GM20431 (cell line): ENCODE results near the gene GNG8.

Source experiments
- in situ Hi-C: fragments of 300-500 bp; cut with MseI, MboI; formaldehyde crosslinking; loops from one replicate; pipeline ENCODE4 v1.15.0; 2020; ENCODE audit warnings: low sequenced_read_pairs; ENCODE audit not compliant: unreplicated experiment

Gene GNG8

DNA sequence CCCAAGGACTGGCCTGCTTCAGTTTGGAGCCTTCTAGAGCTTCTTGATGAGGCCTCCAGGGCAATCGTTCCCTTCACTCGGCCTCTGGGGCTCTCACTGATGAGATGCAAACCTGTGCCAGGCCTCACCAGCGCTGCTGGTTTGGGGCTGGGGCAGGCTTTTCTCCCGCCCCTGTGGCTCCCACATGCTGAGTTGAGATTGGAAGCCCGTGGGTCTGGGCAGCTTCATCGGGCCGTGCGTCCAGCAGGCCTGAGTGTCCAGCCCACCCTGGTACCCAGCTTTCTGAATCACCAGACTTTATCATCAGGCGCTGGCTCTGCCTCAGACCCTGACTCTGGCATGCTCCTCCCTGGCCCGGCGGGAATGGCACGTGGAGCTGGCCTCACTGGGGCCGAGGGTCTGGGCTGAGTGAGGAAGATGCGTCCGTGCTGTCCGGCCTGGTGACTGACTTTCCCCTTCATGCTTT is 30.6 kb downstream of the GNG8 start:
- in situ Hi-C loops, result no loop called here

DNA sequence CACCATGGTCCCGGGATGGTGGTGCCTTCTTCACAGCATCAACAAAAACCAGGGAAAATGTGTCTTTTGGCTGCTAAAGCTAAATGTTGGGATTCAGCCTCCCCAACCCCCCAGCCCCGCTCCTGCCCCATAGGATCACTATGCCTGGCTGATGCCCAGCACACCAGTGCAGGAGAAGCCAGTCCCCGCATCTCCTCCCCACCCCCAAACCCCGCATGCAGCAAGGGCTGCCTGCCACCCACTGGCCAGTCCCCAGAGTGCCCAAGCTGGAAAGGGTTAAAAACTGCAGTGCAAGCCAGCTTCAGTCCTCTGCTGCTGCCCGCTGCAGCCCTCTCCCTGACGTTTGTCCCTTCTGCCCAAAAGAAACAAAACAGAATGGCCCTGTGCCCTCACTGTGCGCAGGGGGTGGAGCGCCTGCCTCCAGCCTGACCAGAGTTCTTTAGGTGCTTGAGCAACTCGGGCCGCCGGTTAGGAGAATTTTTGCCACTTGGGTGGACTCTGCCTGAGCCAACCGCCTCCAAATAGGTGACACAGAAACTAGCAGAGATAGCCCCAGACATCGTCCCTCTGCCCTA is 31.1 kb downstream of the GNG8 start:
- in situ Hi-C loops, result no loop called here

DNA sequence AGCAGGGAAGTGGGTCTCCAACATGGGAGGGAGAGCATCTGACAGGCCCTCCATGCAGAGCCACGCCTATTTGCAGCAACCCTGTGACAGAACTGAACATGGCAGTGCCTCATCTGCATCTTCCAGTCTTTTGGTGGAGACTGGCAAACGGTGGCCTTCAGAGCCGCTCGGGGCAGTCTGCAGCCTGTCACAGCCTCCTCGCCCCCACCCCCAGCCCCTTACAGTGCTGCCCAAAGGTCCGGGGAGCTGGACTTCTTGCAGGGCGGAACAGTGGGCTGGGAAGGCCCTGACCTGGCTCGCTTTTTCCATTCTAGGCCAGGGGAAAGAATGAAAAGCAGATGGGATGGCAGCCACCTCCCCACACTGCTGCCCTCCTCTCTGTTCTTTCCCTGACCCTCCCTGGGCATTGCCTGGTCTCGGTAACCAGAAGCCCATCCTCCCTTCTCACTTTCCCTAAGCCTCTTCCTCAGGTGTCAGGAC is 32.2 kb downstream of the GNG8 start:
- in situ Hi-C loops, result no loop called here

DNA sequence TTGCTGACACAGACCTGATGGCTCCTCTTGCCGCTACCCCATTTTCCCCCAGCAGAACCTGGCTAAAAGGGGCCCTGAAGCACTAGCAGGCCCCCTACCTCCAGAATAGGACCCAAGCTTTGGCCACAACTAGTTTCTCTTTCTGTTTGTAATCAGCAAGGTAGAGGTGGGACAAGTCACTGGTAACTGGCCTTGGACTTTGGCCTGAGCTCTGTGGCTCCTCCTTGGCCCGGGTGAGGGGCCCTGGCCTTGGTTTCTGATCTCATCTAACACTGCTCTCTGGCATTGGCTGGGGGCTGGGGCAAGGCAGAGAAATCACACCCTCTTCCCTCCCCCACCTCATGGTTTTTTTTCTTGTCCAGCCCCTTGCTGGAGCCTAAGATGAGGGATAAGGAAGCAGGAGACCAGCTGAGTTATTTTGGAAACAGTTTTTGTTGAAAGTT is 32.8 kb downstream of the GNG8 start:
- in situ Hi-C loops, result no loop called here

DNA sequence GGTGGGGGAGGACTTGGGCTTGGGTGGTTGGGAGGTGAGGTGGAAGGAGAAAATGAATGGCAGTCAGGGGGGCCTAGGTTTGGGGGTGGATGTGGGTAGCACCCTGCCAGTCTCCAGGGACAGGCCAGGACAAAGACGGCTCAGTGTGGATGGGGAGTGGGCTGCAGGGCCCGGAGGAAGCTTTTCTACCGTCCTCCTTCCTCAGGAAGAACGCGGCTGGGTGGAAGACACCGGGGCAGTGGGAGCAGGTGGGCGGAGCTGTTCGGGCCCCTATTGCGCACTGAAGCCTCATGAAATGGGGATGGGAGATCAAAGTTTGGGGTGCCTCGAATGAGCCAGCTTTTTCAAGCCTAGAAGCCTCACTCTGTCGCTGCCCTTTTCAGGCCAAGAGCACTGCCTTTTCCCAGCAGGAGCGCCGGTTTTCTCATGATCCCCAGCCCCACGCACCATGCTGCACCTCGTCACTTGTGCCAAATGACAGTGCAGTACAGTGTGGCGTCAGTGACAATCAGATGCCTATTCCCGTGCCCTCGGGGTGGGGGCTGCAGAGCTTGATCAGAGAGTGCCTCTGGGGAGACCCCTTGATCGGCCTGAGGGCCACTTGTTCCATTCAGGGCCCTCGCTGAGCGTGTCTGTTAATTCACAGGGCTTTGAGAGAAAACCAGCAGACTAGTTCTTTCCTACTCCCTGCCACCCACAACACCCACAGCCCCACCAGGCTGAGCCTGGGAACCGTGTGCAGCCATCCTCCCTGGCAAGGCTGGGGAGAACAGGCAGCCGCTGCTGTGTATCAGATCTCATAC is 33.4 kb downstream of the GNG8 start:
- in situ Hi-C loops, result no loop called here

DNA sequence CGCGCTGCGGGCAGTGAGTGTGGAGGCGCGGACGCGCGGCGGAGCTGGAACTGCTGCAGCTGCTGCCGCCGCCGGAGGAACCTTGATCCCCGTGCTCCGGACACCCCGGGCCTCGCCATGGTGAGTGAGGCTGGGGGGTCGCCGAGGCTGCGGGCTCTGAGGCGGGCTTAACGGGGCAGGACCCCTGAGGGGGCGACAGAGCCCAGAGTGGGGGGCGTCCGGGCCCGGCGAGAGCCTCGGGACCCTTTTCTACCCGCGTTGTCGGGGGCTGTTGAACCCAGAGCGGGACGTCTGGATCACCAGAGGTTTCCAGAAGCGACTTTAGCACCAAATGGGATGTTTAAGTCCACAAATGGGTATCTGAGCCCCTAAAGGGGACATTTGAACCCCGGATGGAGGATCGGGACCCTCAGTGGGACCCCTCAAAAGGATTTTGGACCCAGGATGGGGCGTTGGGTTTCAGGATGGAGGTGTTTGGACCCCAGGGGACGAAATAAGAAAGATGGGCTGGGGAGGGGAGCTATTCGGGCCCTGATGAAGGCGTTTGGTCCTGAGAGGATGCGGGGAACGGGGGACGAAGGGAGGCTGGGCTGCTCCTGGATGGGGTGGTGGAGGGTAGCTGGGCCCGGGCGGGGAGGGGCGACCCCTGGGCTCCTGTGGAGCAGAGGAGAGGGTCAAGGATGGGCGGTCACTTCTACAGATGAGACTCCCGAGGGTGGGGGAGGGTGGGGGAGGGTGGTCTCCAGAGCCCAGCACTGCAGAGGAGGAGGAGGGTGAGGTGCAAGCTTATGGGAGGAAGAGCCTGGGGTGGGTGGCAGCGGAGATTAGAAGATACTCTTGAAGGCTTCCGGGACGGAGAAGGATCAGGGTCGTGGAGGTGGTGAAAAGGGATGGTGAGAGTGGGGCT is 34.4 kb downstream of the GNG8 start, which contains the start of gene CALM3:
Gene CALM3, plus strand, starts transcription at position 13 of the 907 bp plus-strand sequence. Its CDS starts 105 bp downstream, at position 118.
- in situ Hi-C loops, result no loop called here

DNA sequence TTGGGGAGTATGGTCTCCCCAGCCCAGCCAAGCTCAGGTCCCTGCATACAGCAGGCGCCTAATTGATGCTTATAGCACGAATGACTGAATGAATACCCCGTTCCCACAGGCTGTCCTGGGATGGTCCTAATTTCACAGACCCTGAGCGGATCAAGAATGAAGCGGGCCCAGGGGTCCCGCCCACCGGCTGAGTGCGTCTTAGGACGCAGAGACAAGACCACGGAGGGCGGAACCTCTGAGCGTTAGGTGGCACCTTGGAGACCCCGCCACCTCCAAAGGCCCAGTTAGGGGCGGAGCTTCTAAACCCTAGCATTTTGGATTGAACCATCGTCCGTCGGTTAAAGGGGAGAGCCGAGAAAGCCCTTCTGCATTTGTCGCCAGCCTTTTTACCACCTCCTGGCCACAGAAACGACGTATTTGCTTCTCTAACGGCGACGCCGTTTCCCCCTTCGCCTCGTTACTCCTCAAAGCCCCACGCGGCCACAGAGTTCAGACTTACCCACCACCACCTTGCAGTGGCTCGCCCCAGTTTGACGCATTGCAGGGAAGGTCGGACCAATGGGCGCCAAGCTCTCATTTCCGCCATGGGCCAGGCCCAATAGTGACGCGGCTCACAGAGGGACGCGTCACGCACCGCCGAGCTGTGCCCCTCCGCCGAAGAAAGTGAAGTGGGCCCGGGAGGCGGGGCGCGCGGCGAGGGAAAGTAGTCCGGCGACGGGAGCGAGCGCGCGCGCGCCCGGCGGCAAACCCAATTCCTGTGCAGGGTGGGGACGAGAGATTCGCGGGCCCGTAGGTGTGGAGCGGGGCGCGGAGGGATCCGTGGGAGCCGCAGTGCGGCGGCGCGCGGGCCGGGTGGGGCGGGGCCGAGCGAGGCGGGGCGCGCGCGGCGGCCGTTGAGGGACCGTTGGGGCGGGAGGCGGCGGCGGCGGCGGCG is 35.4 kb downstream of the GNG8 start:
- in situ Hi-C loops, result no loop called here

DNA sequence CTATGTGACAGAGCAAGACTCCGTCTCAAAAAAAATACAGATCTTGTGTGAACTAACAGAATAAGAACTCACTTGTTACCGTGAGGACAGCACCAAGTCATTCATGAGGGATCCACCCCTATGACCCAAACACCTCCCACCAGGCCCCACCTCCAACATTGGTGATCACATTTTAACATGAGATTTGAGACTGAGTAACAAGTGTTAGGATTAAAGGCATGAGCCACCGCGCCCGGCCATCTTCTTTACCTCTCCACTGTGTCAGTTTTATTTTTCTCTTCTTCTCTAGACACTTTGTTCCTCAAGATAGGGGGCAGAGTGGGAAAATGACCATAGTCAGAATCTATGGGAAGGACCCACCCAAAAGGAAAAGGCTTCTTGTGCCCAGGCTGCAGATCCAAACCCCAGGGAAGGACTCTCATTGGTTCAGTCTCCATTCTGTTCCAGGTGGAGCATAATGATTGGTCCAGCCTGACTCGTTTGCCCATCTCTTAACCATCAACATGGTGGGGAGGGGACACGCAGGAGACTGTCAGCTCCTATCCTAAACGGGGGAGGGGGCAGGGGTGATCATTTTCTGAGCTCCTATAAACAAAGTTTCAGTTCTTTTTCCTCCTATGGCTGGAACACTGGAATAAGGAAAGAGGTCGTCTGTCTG is 36.2 kb downstream of the GNG8 start:
- in situ Hi-C loops, result no loop called here

DNA sequence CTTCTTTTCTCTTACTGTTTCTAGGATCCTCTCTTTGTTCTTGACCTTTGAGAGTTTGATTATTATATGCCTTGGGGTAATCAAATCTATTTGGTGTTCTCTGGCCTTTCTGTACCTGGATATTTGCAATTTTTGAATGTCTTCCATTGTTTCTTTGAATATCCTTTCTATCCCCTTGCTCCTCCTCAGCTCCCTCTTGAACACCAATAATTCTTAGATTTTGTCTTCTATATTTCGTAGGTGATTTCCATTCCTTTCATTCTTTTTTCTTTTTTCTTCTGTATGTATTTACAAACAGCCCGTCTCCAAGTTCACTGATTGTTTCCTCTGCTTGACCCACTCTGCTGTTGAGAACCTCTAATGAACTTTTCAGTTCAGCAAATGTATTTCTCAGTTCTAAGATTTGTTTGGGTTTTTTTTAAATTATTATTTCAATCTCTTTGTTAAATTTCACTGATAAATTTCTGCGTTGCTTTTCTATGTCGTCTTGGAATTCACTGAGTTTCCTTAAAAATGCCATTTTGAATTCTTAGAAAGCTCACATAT is 37.6 kb downstream of the GNG8 start:
- in situ Hi-C loops, result no loop called here

DNA sequence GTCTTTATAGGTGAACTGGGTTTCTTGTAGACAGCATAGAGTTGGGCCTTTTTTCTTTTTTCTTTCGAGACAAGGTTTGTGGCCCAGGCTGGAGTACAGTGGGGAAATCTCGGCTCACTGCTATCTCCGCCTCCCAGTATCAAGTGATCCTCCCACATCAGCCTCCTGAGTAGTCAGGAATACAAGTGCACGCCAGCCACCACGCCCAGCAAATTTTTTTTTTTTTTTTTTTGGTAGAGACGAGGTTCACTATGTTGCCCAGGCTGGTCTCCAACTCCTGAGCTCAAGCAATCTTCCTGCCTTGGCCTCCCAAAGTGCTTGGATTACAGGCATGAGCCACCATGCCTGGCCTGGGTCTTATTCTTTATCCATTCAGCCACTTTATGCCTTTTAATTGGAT is 40.0 kb downstream of the GNG8 start:
- in situ Hi-C loops, result no loop called here

DNA sequence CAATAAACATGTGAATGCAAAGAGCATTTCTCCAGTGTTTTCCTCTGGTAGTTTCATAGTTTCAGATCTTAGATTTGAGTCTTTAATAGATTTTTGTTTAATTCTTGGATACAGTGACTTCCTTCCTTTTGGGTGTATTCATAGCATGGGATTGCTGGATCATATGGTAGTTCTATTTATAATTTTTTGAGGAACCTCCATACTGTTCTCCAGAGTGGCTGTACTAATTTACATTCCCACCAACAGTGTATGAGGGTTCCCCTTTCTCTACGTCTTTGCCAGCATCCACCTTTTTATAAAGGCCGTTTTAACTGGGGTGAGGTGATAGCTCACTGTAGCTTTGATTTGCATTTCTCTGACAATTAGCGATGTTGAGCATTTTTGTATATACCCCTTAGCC is 44.1 kb downstream of the GNG8 start:
- in situ Hi-C loops, result no loop called here

DNA sequence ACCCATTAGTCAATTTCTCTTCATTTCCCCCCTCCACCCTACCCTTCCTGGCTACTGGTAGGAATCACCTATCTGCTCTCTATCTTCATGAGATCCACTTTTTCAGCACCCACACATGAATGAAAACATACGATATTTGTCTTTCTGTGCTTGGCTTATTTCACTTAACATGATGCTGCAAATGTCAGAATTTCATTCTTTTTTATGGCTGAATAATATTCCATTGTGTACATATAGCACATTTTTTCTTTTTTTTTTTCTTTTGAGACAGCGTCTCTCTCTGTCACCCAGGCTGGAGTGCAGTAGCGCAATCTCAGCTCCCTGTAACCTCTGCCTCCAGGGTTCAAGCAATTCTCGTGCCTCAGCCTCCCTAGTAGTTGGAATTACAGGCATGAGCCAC is 44.7 kb downstream of the GNG8 start:
- in situ Hi-C loops, result no loop called here

DNA sequence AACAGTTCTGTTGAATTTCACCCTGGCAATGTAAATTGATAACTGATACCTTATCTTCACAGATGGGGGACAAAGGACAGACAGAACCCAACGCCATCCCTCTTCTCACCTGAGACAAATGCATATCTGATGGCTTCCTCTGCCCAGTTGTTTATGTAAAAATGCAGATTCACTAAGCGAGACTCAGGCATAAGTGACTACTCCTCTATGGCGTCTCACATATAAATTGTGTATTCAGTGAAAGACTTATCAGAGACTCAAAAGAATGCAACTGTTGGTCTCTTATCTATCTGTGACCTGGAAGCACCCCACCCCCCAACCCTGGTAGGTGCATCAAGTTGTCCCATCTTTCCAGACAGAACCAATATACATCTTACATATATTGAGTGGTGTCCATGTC is 48.1 kb downstream of the GNG8 start:
- in situ Hi-C loops, result no loop called here

DNA sequence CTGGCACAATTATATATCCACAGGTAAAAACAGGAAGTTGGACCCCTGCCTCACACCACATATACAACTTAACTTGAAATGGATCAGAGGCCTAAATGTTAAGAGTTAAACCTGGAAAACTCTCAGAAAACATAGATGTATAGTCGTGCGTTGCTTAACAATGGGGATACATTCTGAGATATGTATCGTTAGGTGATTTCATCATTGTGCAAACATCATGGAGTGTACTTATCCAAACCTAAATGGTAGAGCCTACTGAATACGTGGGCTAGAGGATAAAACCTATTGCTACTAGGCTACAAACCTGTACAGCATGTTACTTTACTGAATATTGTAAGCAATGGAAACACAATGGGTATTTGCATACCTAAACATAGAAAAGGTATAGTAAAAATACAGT is 49.7 kb downstream of the GNG8 start:
- in situ Hi-C loops, result no loop called here

DNA sequence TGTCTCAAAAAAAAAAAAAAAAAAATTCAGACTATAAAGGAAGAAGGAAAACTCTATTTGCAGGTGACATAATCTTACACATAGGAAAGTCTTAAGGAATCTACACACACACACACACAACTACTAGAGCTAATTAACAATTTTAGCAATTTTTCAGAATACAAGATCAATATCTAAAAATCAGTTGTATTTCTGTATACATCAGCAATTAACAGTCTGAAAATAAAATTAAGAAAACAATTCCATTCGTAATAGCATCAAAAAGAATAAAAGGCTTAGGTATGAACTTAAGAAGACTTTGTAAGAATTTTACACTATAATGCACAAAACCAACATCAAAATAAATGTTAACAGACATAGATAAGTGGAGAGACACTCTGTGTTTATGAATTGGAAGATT is 50.5 kb downstream of the GNG8 start:
- in situ Hi-C loops, result no loop called here
